GM21786 (cell line): ENCODE measurements around the gene VASN.
"Not testable (repeated sequence)": the region's sequence is repeated elsewhere in the genome, so short reads cannot be mapped to it uniquely, and the experiment has no call there.

ENCODE experiments used
- ATAC-seq: cut with Tn5 transposase; IDR thresholded peaks from one replicate; pipeline ENCODE4 v1.9.1; 2021; ENCODE audit not compliant: unreplicated experiment

Gene VASN

GRCh38 chr16:4383591-4384444, 12.2 kb downstream of the VASN start:
- ATAC-seq: no peak

GRCh38 chr16:4384509-4384942, 12.9 kb downstream of the VASN start:
- ATAC-seq: no peak

GRCh38 chr16:4385066-4385788, 13.6 kb downstream of the VASN start:
- ATAC-seq: no peak

GRCh38 chr16:4385789-4386450, 14.3 kb downstream of the VASN start:
- no peak for ATAC-seq

GRCh38 chr16:4386451-4386805, 14.8 kb downstream of the VASN start:
- no peak for ATAC-seq

GRCh38 chr16:4386951-4387565, 15.4 kb downstream of the VASN start:
- ATAC-seq: no peak

GRCh38 chr16:4387781-4388180, 16.1 kb downstream of the VASN start:
- ATAC-seq: no peak

GRCh38 chr16:4388271-4389021, 16.8 kb downstream of the VASN start:
- ATAC-seq: no peak

GRCh38 chr16:4389051-4389955, 17.7 kb downstream of the VASN start:
- no peak for ATAC-seq

- ATAC-seq: no peak
Measured at GRCh38 chr16:4390266-4391260, 18.9 kb downstream of the VASN start.

GRCh38 chr16:4391631-4392381, 20.2 kb downstream of the VASN start:
- no peak for ATAC-seq

- no peak for ATAC-seq
Measured at GRCh38 chr16:4392382-4393239, 21.0 kb downstream of the VASN start.

- ATAC-seq: no peak
Measured at GRCh38 chr16:4393240-4393600, 21.6 kb downstream of the VASN start.

GRCh38 chr16:4393850-4394249, 22.2 kb downstream of the VASN start:
- ATAC-seq: not testable (repeated sequence)

GRCh38 chr16:4395055-4395726, 23.5 kb downstream of the VASN start:
- ATAC-seq: no peak

- no peak for ATAC-seq
Measured at GRCh38 chr16:4399001-4399730, 27.5 kb downstream of the VASN start.
